Colonic mucosa (tissue), 4 donors: Measurements from ENCODE around the gene PARP11. TPM values are rescaled to one million over a fixed set of nuclear protein-coding genes. Genes with fewer than 3 reads are reported as not detected.

Experiments used
- DNase-seq: peaks from one replicate; pipeline ENCODE4 v3.0.0-alpha.2; 2020
- H3K27ac ChIP-seq: fragments of 200-600 bp; one replicate; pipeline ENCODE4 v1.8.0; 2021
- H3K27me3 ChIP-seq: fragments of 200-600 bp; one replicate; pipeline ENCODE4 v1.8.0; 2021
- H3K36me3 ChIP-seq: fragments of 200-600 bp; one replicate; pipeline ENCODE4 v1.8.0; 2021
- H3K4me1 ChIP-seq: fragments of 200-600 bp; one replicate; pipeline ENCODE4 v1.8.0; 2021; ENCODE audit warnings: mild to moderate bottlenecking
- H3K4me3 ChIP-seq: fragments of 200-600 bp; one replicate; pipeline ENCODE4 v1.8.0; 2021
- H3K9ac ChIP-seq, 2 donors: one replicate each; pipeline ENCODE4 v1.7.0; 2013; ENCODE audit warnings: control low read depth in 2 of 2, low read depth in 2 of 2, low read length in 2 of 2
- H3K9me3 ChIP-seq: fragments of 200-600 bp; one replicate; pipeline ENCODE4 v1.8.0; 2021
- intact Hi-C: fragments of 100-400 bp; cut with DNase I; formaldehyde crosslinking; loops from one replicate; pipeline ENCODE4 v1.14.1; 2022
- total RNA-seq, 2 donors: library from RNA; stranded (reverse); fragmentation: NEBNext Ultra II Directional in 1 of 2; extraction: Animal tissue kit (Norgen Biotek cat#: 25700) in 1 of 2; gene quantifications; one replicate each; pipeline ENCODE4 v1.2.1, GENCODE V29; 2021
- TF ChIP-seq, protein P1 (sequence below): fragments of 200-600 bp; IDR thresholded peaks from one replicate; pipeline ENCODE4 v1.8.0; 2022; ENCODE audit warnings: antibody characterized with exemption, mild to moderate bottlenecking
- donor health status: healthy.
- donor health status: DM: no; HTN: no; CAD: no.
- donor health status: DM: no; HTN: no; CAD: no.

The PARP11 gene
- total RNA-seq, 2 donors from 2014 or later: 5.5 to 5.8 TPM

DNA sequence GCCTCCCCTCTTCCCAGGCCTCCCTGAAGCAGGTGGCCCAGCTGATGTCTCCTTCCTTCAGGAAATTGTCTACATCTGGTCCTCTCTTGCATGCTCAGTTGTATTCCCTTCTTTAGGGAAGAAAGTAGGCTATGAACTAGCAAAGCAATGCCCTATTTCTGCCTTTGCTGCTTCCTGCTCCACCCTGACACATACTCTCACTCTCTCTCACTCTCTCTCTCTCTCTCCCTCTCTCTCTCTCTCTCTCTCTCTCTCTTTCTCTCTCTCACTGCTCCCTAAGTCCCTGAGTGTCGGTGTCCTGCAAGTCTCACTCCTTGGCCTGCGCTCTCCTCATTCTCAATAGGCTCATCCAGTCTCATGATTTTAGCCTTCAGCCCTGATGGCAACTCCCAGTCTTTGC lies 19.4 kb upstream of the PARP11 start:
- DNase-seq: no peak
- no peaks in the 10 kb centered on the region for H3K9me3 ChIP-seq
- H3K27ac ChIP-seq: no peak overlapping the region
- no peak overlapping the region for H3K4me3 ChIP-seq
- TF ChIP-seq, protein P1, sequence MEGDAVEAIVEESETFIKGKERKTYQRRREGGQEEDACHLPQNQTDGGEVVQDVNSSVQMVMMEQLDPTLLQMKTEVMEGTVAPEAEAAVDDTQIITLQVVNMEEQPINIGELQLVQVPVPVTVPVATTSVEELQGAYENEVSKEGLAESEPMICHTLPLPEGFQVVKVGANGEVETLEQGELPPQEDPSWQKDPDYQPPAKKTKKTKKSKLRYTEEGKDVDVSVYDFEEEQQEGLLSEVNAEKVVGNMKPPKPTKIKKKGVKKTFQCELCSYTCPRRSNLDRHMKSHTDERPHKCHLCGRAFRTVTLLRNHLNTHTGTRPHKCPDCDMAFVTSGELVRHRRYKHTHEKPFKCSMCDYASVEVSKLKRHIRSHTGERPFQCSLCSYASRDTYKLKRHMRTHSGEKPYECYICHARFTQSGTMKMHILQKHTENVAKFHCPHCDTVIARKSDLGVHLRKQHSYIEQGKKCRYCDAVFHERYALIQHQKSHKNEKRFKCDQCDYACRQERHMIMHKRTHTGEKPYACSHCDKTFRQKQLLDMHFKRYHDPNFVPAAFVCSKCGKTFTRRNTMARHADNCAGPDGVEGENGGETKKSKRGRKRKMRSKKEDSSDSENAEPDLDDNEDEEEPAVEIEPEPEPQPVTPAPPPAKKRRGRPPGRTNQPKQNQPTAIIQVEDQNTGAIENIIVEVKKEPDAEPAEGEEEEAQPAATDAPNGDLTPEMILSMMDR: no peak
- H3K27me3 ChIP-seq: no peaks in the 10 kb centered on the region
- no peaks in the 10 kb centered on the region for H3K36me3 ChIP-seq
- no peak overlapping the region for H3K9ac ChIP-seq
- H3K4me1 ChIP-seq: no peaks in the 10 kb centered on the region
- intact Hi-C loops: no loop called here

DNA sequence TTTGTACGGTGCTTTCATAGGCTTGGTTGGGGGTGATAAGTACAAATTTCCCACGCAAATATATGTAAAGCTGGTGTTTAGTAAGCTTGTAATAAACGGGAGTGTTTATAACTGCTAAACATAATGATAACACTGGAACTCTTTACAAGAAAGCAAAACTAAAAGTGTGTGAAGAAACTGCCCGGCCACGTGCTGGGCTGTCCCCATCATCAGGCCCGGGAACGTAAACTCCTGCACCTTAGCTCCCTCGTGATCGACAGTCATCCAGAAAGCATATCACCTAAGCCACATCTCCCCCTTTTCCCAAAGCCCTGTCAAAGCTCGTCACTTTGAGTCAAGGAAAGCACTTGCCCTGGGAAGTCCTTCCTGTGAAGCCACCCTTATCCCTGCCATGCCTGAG lies 18.0 kb upstream of the PARP11 start:
- no peaks in the 10 kb centered on the region for H3K4me1 ChIP-seq
- TF ChIP-seq, protein P1: no peak
- DNase-seq: no peak
- no peak overlapping the region for H3K4me3 ChIP-seq
- H3K36me3 ChIP-seq: no peaks in the 10 kb centered on the region
- H3K9ac ChIP-seq: no peak overlapping the region
- intact Hi-C loops: no loop called here
- no peak overlapping the region for H3K27ac ChIP-seq
- H3K27me3 ChIP-seq: no peaks in the 10 kb centered on the region
- no peaks in the 10 kb centered on the region for H3K9me3 ChIP-seq

DNA sequence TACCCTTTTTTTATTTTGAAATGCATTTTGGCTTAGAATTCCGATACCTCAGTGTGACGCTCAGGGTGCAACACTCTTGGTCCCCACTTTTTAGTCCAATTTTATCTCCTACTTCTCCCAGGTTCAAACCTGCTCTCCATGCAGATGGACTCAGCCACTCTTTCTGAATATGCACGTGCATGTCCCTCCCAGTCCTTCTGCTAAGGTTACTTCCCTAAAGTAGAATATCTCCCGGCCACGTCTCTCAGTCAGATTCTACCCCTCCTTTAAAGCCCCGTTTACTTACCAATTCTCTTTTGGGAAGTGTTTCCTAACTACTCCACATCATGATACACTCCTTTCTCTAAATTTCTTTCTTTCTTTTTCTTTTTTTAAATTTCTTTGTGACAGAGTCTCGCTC lies 15.5 kb upstream of the PARP11 start:
- intact Hi-C loops: loop anchor here (10.0 kb wide), 2 partner anchors 106 to 636 kb away; no protein-coding TSS in a partner anchor
- Histone ChIP-seq H3K27me3 (no peaks in the 10 kb centered on the region), H3K4me3 (no peak overlapping the region), H3K36me3 (no peaks in the 10 kb centered on the region), H3K9me3 (no peaks in the 10 kb centered on the region), H3K27ac (no peak overlapping the region), H3K4me1 (peaks cover 3% of the 10 kb centered on the region), H3K9ac (no peak overlapping the region)
- DNase-seq: no peak
- TF ChIP-seq, protein P1: no peak

DNA sequence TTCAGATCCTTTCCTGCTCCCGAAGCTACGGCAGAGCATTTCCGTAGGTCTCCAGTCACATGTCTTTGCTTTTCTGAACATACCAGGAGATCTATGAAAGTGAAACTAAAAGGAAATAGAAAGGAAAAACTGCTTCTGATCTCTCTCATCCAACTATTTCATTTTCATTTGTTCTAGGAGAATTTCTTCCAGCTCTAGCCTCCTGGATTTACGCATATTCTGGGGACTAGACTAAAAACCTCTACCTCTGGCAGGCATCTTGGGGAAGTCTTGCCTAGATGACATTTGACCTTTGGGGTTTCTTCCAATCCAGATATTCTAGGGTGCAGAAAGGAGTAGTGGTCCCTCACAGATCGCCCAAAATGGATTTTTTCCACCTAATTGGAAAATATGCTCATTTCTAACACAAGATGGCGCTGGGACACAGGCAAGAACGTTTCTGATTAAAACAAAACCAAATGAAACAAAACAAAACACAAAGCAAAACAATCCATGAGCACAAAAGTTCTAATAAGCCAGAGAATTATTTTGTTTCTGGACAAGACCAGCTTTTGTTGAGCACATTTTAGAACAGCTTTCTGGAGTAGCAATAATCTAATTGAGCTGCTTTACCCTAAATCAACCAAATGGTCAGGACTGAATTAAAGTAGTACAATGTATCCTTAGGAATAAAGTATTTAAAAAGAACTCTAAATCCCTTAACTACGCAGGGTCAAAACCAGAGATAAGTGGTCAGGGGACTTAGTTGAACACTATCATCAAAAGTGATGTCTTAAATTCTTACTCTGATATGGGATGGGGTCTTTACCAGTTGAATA lies 12.3 kb upstream of the PARP11 start:
- no peaks in the 10 kb centered on the region for H3K27me3 ChIP-seq
- peaks cover 3% of the 10 kb centered on the region for H3K4me1 ChIP-seq
- peak overlapping the region; percentile 52 for H3K27ac ChIP-seq
- H3K9me3 ChIP-seq: no peaks in the 10 kb centered on the region
- H3K4me3 ChIP-seq: peak overlapping the region; percentile 21
- no peaks in the 10 kb centered on the region for H3K36me3 ChIP-seq
- no peak overlapping the region for H3K9ac ChIP-seq
- intact Hi-C loops: loop anchor here (2.0 to 10.0 kb wide), 3 partner anchors 109 to 639 kb away; no protein-coding TSS in a partner anchor
- peak; percentile 29 for DNase-seq
- TF ChIP-seq, protein P1: peak; percentile 64

DNA sequence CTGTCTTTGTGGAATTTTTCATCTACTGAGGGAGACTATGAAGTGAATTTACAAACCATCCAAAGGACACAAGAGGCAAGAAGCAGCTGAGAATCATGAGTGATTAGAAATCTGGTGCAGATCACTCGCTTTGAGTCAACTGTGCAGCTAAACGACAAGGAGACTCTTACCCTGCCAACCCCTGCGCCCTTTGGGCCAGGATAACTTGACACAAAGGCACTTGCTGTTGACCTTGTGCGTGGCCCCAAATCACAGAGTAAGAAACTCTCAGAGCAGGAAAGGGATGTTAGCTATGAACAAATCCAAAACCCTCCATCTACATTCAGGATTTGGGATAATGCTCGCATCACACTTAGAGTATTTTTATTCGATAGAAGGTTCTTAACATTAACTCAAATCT lies 11.5 kb upstream of the PARP11 start:
- intact Hi-C loops: loop anchor here (2.0 to 10.0 kb wide), 4 partner anchors 110 to 640 kb away; no protein-coding TSS in a partner anchor
- no peak for DNase-seq
- H3K36me3 ChIP-seq: no peaks in the 10 kb centered on the region
- no peak overlapping the region for H3K4me3 ChIP-seq
- H3K9me3 ChIP-seq: no peaks in the 10 kb centered on the region
- H3K27ac ChIP-seq: no peak overlapping the region
- H3K4me1 ChIP-seq: peaks cover 3% of the 10 kb centered on the region
- TF ChIP-seq, protein P1: no peak
- H3K27me3 ChIP-seq: no peaks in the 10 kb centered on the region
- H3K9ac ChIP-seq: no peak overlapping the region
